Glutamatergic neuron (in vitro differentiated cells): ENCODE measurements around the gene LDLRAD4. TPM values are rescaled to one million over a fixed set of nuclear protein-coding genes. Genes with fewer than 3 reads are reported as not detected.

Source experiments
- DNase-seq: peaks from one replicate; pipeline ENCODE4 v3.0.0; 2022
- H3K27ac Mint-ChIP-seq: one replicate; pipeline ENCODE4 v1.8.0; 2020; ENCODE audit warnings: mild to moderate bottlenecking, mixed read lengths, inconsistent platforms; ENCODE audit not compliant: unreplicated experiment
- H3K27me3 Mint-ChIP-seq: one replicate; pipeline ENCODE4 v1.8.0; 2020; ENCODE audit warnings: mild to moderate bottlenecking, moderate library complexity, mixed read lengths, inconsistent platforms; ENCODE audit not compliant: unreplicated experiment
- H3K36me3 Mint-ChIP-seq: one replicate; pipeline ENCODE4 v1.8.0; 2020; ENCODE audit warnings: mild to moderate bottlenecking, mixed read lengths, inconsistent platforms; ENCODE audit not compliant: unreplicated experiment
- H3K4me1 Mint-ChIP-seq: one replicate; pipeline ENCODE4 v1.8.0; 2020; ENCODE audit warnings: mild to moderate bottlenecking, low read depth, mixed read lengths, inconsistent platforms; ENCODE audit not compliant: unreplicated experiment
- H3K4me3 Mint-ChIP-seq: one replicate; pipeline ENCODE4 v1.8.0; 2020; ENCODE audit warnings: mild to moderate bottlenecking, mixed read lengths, inconsistent platforms; ENCODE audit not compliant: unreplicated experiment
- H3K9me3 Mint-ChIP-seq: one replicate; pipeline ENCODE4 v1.8.0; 2020; ENCODE audit warnings: mild to moderate bottlenecking, moderate library complexity, mixed read lengths, inconsistent platforms; ENCODE audit not compliant: unreplicated experiment
- total RNA-seq: library from RNA; stranded (reverse); fragmentation: NEBNext Ultra II Directional; extraction: Animal tissue kit (Norgen Biotek cat#: 25700); gene quantifications from one replicate; pipeline ENCODE4 v1.2.1, GENCODE V29; 2021; ENCODE audit not compliant: unreplicated experiment
- TF ChIP-seq, protein P1 (sequence below): fragments of 200-600 bp; sonication (generic); IDR thresholded peaks from one replicate; pipeline ENCODE4 v1.5.0; 2021; ENCODE audit not compliant: partially characterized antibody, unreplicated experiment

LDLRAD4 gene
- total RNA-seq, 1 donor from 2014 or later, result 0.29 TPM

DNA sequence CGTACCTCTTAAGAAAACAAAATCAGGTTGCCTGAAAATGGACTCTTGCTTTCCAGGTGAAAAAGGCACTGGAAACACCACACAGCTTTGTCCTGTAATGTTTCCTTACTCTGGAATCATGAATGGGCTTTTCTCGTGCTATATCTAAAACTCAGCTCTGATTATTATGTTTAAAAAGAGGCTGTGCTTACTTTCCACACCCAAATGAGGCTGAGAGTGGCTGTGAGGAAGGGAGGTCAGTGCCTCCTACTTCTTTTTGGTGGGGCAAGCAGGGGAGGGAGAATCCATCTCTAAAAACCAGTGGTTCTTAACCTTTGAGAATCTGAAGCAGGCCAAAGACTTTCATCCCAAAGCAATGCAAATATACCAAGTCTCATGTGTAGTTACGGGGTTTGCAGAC lies 359.2 kb downstream of the LDLRAD4 start:
- TF ChIP-seq, protein P1, sequence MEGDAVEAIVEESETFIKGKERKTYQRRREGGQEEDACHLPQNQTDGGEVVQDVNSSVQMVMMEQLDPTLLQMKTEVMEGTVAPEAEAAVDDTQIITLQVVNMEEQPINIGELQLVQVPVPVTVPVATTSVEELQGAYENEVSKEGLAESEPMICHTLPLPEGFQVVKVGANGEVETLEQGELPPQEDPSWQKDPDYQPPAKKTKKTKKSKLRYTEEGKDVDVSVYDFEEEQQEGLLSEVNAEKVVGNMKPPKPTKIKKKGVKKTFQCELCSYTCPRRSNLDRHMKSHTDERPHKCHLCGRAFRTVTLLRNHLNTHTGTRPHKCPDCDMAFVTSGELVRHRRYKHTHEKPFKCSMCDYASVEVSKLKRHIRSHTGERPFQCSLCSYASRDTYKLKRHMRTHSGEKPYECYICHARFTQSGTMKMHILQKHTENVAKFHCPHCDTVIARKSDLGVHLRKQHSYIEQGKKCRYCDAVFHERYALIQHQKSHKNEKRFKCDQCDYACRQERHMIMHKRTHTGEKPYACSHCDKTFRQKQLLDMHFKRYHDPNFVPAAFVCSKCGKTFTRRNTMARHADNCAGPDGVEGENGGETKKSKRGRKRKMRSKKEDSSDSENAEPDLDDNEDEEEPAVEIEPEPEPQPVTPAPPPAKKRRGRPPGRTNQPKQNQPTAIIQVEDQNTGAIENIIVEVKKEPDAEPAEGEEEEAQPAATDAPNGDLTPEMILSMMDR, result no peak
- DNase-seq, result no peak
- H3K36me3 Mint-ChIP-seq, result no peaks in the 10 kb centered on the region
- no peaks in the 10 kb centered on the region for H3K4me1 Mint-ChIP-seq
- no peak overlapping the region for H3K4me3 Mint-ChIP-seq
- H3K27ac Mint-ChIP-seq, result no peak overlapping the region
- peaks cover 4% of the 10 kb centered on the region for H3K27me3 Mint-ChIP-seq
- H3K9me3 Mint-ChIP-seq, result no peaks in the 10 kb centered on the region

DNA sequence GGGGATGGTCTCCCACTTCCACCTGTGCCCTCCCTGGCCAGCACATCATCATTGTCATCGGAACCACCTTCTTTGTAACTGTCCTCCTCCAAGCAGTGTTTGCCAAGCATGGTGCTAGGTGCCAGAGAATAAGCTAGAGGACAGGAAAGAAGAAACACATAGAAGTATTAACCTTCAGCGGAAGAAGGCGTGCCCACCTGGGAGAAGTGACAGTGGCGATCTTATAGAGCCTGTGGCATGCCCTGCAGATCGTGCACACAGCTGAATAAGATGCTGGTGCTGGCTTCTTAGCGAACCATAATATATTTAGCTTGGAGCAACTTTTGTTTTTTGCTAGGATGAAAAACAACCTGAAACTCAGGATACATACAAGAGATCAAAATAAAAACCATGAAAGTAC lies 359.8 kb downstream of the LDLRAD4 start:
- H3K27me3 Mint-ChIP-seq, result peaks cover 4% of the 10 kb centered on the region
- H3K36me3 Mint-ChIP-seq, result no peaks in the 10 kb centered on the region
- no peak for DNase-seq
- no peak overlapping the region for H3K4me3 Mint-ChIP-seq
- H3K27ac Mint-ChIP-seq, result no peak overlapping the region
- no peaks in the 10 kb centered on the region for H3K4me1 Mint-ChIP-seq
- H3K9me3 Mint-ChIP-seq, result no peaks in the 10 kb centered on the region
- TF ChIP-seq, protein P1, result no peak

DNA sequence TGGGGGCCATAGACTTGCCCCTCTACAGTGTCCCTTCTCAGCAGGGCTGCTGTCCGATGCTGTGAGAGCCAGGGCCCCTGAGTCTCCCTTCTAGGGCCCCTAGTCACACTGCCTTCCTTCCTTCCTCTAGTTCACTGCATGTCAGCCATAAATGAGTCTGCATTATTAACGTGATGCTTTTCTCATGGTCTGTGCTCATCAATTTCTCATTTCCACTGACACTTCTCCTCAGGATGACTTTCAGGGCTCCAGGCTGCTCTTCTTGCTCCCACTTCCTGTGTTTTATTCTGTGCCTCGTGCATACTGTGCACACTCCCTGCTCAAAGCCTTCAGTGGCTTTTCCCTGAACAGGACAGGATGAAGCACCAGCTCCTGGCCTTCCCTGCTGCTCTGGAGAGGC lies 361.3 kb downstream of the LDLRAD4 start:
- no peaks in the 10 kb centered on the region for H3K4me1 Mint-ChIP-seq
- no peaks in the 10 kb centered on the region for H3K36me3 Mint-ChIP-seq
- TF ChIP-seq, protein P1, result no peak
- H3K27ac Mint-ChIP-seq, result no peak overlapping the region
- no peaks in the 10 kb centered on the region for H3K9me3 Mint-ChIP-seq
- no peak overlapping the region for H3K4me3 Mint-ChIP-seq
- DNase-seq, result no peak
- H3K27me3 Mint-ChIP-seq, result peaks cover 4% of the 10 kb centered on the region

DNA sequence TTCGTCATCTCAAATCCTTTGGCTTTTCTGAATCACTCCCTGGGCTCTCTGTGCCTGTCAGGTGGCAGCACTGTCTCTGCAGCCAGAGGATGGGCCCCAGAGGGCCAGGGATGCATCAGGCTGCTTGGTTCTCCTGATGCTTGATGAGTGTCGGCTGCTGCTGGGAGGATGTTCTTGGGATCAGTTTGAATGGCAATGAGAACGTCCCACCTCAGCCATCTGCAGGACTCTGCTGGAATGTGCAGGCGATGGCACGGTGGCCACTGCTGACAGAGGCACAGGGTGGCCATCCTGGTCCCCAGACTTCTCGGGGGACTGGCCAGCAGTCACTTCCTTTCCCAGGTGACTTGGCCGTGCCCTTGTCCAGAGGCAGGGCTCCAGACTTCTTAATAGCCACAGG lies 361.8 kb downstream of the LDLRAD4 start:
- no peaks in the 10 kb centered on the region for H3K9me3 Mint-ChIP-seq
- H3K27ac Mint-ChIP-seq, result no peak overlapping the region
- H3K36me3 Mint-ChIP-seq, result no peaks in the 10 kb centered on the region
- no peaks in the 10 kb centered on the region for H3K4me1 Mint-ChIP-seq
- no peak overlapping the region for H3K4me3 Mint-ChIP-seq
- no peak for DNase-seq
- peaks cover 4% of the 10 kb centered on the region for H3K27me3 Mint-ChIP-seq
- TF ChIP-seq, protein P1, result no peak

DNA sequence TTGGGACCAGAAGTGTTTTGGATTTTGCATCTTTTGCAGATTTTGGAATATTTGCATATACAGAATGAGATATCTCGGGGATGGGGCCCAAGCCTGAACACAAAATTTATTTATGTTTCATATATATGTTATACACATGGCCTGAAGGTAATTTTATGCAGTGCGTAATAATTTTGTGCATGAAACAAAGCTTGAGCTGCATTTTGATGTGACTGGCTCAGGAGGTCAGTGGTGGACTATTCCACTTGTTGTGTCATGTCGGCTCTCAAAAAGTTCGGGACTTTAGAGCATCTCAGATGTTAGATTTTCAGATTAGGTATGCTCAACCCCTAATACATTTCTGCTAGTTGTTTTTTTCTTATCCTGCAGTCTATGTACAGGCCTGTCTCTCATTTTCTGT lies 362.4 kb downstream of the LDLRAD4 start:
- Mint-ChIP-seq H3K4me3 (no peak overlapping the region), H3K27me3 (no peaks in the 10 kb centered on the region), H3K36me3 (no peaks in the 10 kb centered on the region), H3K4me1 (no peaks in the 10 kb centered on the region), H3K9me3 (no peaks in the 10 kb centered on the region), H3K27ac (no peak overlapping the region)
- no peak for DNase-seq
- TF ChIP-seq, protein P1, result no peak
